Fibroblast of pulmonary artery (primary cell): ENCODE results near the gene IL4R.
"Not testable (repeated sequence)": the region's sequence is repeated elsewhere in the genome, so short reads cannot be mapped to it uniquely, and the experiment has no call there.

Source experiments
- DNase-seq: peaks from one replicate; pipeline ENCODE4 v3.0.0-alpha.2; 2010; ENCODE audit warnings: low read depth
- H3K4me3 ChIP-seq: replicated peaks from 2 replicates; pipeline ENCODE4 v1.5.1; 2011; ENCODE audit warnings: low read depth, mild to moderate bottlenecking, control low read depth, low read length, moderate library complexity
- CTCF ChIP-seq: IDR thresholded peaks from 2 replicates; pipeline ENCODE4 v1.5.1; 2011; ENCODE audit warnings: mild to moderate bottlenecking, control low read depth, low read length, inconsistent platforms; ENCODE audit errors: missing control alignments

Gene IL4R

GRCh38 chr16:27408602-27409031 lies 94.8 kb downstream of the IL4R start:
- no peak for TF ChIP-seq CTCF
- DNase-seq = no peak
- H3K4me3 ChIP-seq = no peak overlapping the region

- DNase-seq, H3K4me3 ChIP-seq: not testable (repeated sequence)
Observed at GRCh38 chr16:27409958-27410357, 96.2 kb downstream of the IL4R start.

- no peak overlapping the region for H3K4me3 ChIP-seq
- TF ChIP-seq CTCF = no peak
- DNase-seq = no peak
Observed at GRCh38 chr16:27410761-27411160, 97.0 kb downstream of the IL4R start.

- no peak overlapping the region for H3K4me3 ChIP-seq
- no peak for TF ChIP-seq CTCF
- no peak for DNase-seq
Observed at GRCh38 chr16:27413956-27414355, 100.2 kb downstream of the IL4R start.
